GM23338 (cell line): ENCODE measurements around the gene LASP1NB.

Experiments
- ATAC-seq: fragments of 200-7000 bp; cut with Tn5 transposase; 3 replicates; pipeline ENCODE4 v1.9.1; 2020
- DNase-seq: peaks from one replicate; pipeline ENCODE4 v3.0.0-alpha.2; 2015; ENCODE audit warnings: low spot score
- H2AFZ ChIP-seq: fragments of 200-600 bp; sonication (generic); 2 replicates; pipeline ENCODE4 v1.8.0; 2016; ENCODE audit warnings: antibody characterized with exemption, mild to moderate bottlenecking, moderate library complexity
- H3F3A ChIP-seq: fragments of 200-600 bp; sonication (generic); replicated peaks from 2 replicates; pipeline ENCODE4 v1.8.0; 2017; ENCODE audit warnings: antibody characterized with exemption, mixed run types, low read depth
- H3K27ac ChIP-seq: fragments of 200-600 bp; sonication (generic); 2 replicates; pipeline ENCODE4 v1.6.1; 2016; ENCODE audit warnings: low read depth
- H3K27me3 ChIP-seq: fragments of 200-600 bp; sonication (generic); 2 replicates; pipeline ENCODE4 v1.8.0; 2016; ENCODE audit warnings: mild to moderate bottlenecking, mixed run types, moderate library complexity; ENCODE audit not compliant: insufficient read depth
- H3K36me3 ChIP-seq: fragments of 200-600 bp; sonication (generic); 2 replicates; pipeline ENCODE4 v1.8.0; 2016; ENCODE audit warnings: mild to moderate bottlenecking; ENCODE audit not compliant: insufficient read depth
- H3K4me1 ChIP-seq: fragments of 200-600 bp; sonication (generic); 2 replicates; pipeline ENCODE4 v1.8.0; 2016; ENCODE audit warnings: mild to moderate bottlenecking, moderate library complexity; ENCODE audit not compliant: insufficient read depth
- H3K4me2 ChIP-seq: fragments of 200-600 bp; sonication (generic); 2 replicates; pipeline ENCODE4 v1.7.1; 2017; ENCODE audit warnings: mixed run types
- H3K4me3 ChIP-seq: fragments of 200-600 bp; sonication (generic); 2 replicates; pipeline ENCODE4 v1.6.1; 2016; ENCODE audit warnings: mixed run types
- H3K79me2 ChIP-seq: fragments of 200-600 bp; sonication (generic); replicated peaks from 2 replicates; pipeline ENCODE4 v1.8.0; 2017; ENCODE audit warnings: mild to moderate bottlenecking; ENCODE audit not compliant: insufficient read depth
- H3K9me2 ChIP-seq: fragments of 200-600 bp; sonication (generic); 2 replicates; pipeline ENCODE4 v1.8.0; 2017; ENCODE audit not compliant: insufficient read depth
- H4K20me1 ChIP-seq: fragments of 200-600 bp; sonication (generic); replicated peaks from 2 replicates; pipeline ENCODE4 v1.8.0; 2017; ENCODE audit warnings: mild to moderate bottlenecking; ENCODE audit not compliant: insufficient read depth
- H3K27ac Mint-ChIP-seq: 2 replicates; pipeline ENCODE4 v1.8.0; 2020; ENCODE audit warnings: inconsistent platforms, mild to moderate bottlenecking, moderate library complexity, mixed read lengths
- H3K27me3 Mint-ChIP-seq: 3 replicates; pipeline ENCODE4 v1.8.0; 2022; ENCODE audit warnings: low read depth, mild to moderate bottlenecking, moderate library complexity, mixed read lengths, inconsistent platforms; ENCODE audit not compliant: insufficient read depth, poor library complexity
- H3K36me3 Mint-ChIP-seq: 3 replicates; pipeline ENCODE4 v1.8.0; 2021; ENCODE audit warnings: low read depth, mild to moderate bottlenecking, inconsistent platforms, moderate library complexity, mixed read lengths
- H3K4me1 Mint-ChIP-seq: 3 replicates; pipeline ENCODE4 v1.8.0; 2020; ENCODE audit warnings: mild to moderate bottlenecking, inconsistent platforms, mixed read lengths
- H3K4me3 Mint-ChIP-seq: 3 replicates; pipeline ENCODE4 v1.8.0; 2021; ENCODE audit warnings: moderate library complexity, mild to moderate bottlenecking, inconsistent platforms, mixed read lengths
- H3K9me3 Mint-ChIP-seq: 3 replicates; pipeline ENCODE4 v1.8.0; 2020; ENCODE audit warnings: moderate library complexity, mild to moderate bottlenecking, inconsistent platforms, mixed read lengths
- EZH2 ChIP-seq: fragments of 200-600 bp; sonication (generic); IDR thresholded peaks from one replicate; pipeline ENCODE4 v1.8.0; 2017; ENCODE audit warnings: antibody characterized with exemption, mild to moderate bottlenecking, low read depth; ENCODE audit not compliant: unreplicated experiment
- EZH2phosphoT487 ChIP-seq: fragments of 200-600 bp; sonication (generic); IDR thresholded peaks from one replicate; pipeline ENCODE4 v1.8.1; 2018; ENCODE audit warnings: antibody characterized with exemption; ENCODE audit not compliant: unreplicated experiment
- JUNB ChIP-seq: IDR thresholded peaks from one replicate; pipeline ENCODE4 v1.6.1; 2016; ENCODE audit warnings: antibody characterized with exemption; ENCODE audit not compliant: unreplicated experiment
- NANOG ChIP-seq: IDR thresholded peaks from 2 replicates; pipeline ENCODE4 v1.6.1; 2016; ENCODE audit warnings: antibody characterized with exemption, borderline replicate concordance
- POLR2AphosphoS5 ChIP-seq: IDR thresholded peaks from 2 replicates; pipeline ENCODE4 v1.6.1; 2016; ENCODE audit warnings: antibody characterized with exemption, low read depth
- REST ChIP-seq: IDR thresholded peaks from one replicate; pipeline ENCODE4 v1.6.1; 2018; ENCODE audit warnings: antibody characterized with exemption; ENCODE audit not compliant: unreplicated experiment
- STAT1 ChIP-seq: IDR thresholded peaks from one replicate; pipeline ENCODE4 v1.6.1; 2016; ENCODE audit warnings: antibody characterized with exemption; ENCODE audit not compliant: unreplicated experiment
- ZNF114 ChIP-seq: fragments of 250-450 bp; sonication (Bioruptor Pico); IDR thresholded peaks from 2 replicates; pipeline ENCODE4 v1.5.0; 2020; ENCODE audit warnings: mild to moderate bottlenecking, moderate library complexity
- ZNF331 ChIP-seq: fragments of 250-450 bp; sonication (Bioruptor Pico); IDR thresholded peaks from 2 replicates; pipeline ENCODE4 v1.5.0; 2020; ENCODE audit warnings: low read depth, mild to moderate bottlenecking, moderate library complexity
- ZNF462 ChIP-seq: fragments of 250-450 bp; sonication (Bioruptor Pico); IDR thresholded peaks from 2 replicates; pipeline ENCODE4 v1.5.0; 2020; ENCODE audit warnings: mild to moderate bottlenecking, moderate library complexity

LASP1NB gene

GRCh38 chr17:38889745-38890409, 35.5 kb upstream of the LASP1NB start (continued):
- TF ChIP-seq JUNB (no peak), REST (no peak)

GRCh38 chr17:38890410-38890746, 35.0 kb upstream of the LASP1NB start:
- Histone ChIP-seq H3F3A (0 out of 2 replicates have a peak, but pooled peaks cover 3% of the 10 kb centered on the region), H3K79me2 (peaks cover 45% of the 10 kb centered on the region), H3K9me2 (no peaks in the 10 kb centered on the region), H3K27me3 (no peaks in the 10 kb centered on the region), H3K27ac (peak overlapping the region; percentile 66), H3K4me1 (peaks cover 24% of the 10 kb centered on the region), H3K36me3 (no peaks in the 10 kb centered on the region), H3K4me2 (no peak overlapping the region), H4K20me1 (peaks cover 14% of the 10 kb centered on the region; the same call in 1 of the 2 replicates), H2AFZ (no peak overlapping the region), H3K4me3 (no peak overlapping the region)
- no peaks in the 10 kb centered on the region for H3K9me3 Mint-ChIP-seq
- DNase-seq (no peak), ATAC-seq (no peak)
- H3K4me1 Mint-ChIP-seq: peaks cover 30% of the 10 kb centered on the region
- H3K4me3 Mint-ChIP-seq: no peak overlapping the region
- peaks cover 4% of the 10 kb centered on the region for H3K27me3 Mint-ChIP-seq
- peaks cover 39% of the 10 kb centered on the region for H3K36me3 Mint-ChIP-seq
- H3K27ac Mint-ChIP-seq: 0 out of 2 replicates have a peak overlapping the region, but pooled peaks have one; percentile 73
- no peak for TF ChIP-seq REST
- TF ChIP-seq STAT1: no peak
- no peak for TF ChIP-seq ZNF331
- TF ChIP-seq POLR2AphosphoS5: no peak
- TF ChIP-seq ZNF462: no peak
- TF ChIP-seq NANOG: no peak
- no peak for TF ChIP-seq EZH2phosphoT487
- no peak for TF ChIP-seq ZNF114 (CRISPR knock-in tag)
- no peak for TF ChIP-seq EZH2
- TF ChIP-seq JUNB: no peak
